Activated T-cell treated with anti-CD3 and anti-CD28 coated beads, Interleukin-2, amount 50 U/mL, for 4 hours (primary cell): Measurements from ENCODE around the gene FRK. TPM values are rescaled to one million over a fixed set of nuclear protein-coding genes. Genes with fewer than 3 reads are reported as not detected.
"Not testable (repeated sequence)": the region's sequence is repeated elsewhere in the genome, so short reads cannot be mapped to it uniquely, and the experiment has no call there.

Experiments
- ATAC-seq, 2 donors: fragments of 200-7000 bp; cut with Tn5 transposase; one replicate each; pipeline ENCODE4 v1.10.0; 2021
- DNase-seq: peaks from one replicate; pipeline ENCODE4 v3.0.0-alpha.2; 2020
- H3K27me3 Mint-ChIP-seq: one replicate; pipeline ENCODE4 v1.8.0; 2021; ENCODE audit warnings: low read depth, mixed read lengths
- H3K36me3 Mint-ChIP-seq: one replicate; pipeline ENCODE4 v1.8.0; 2022; ENCODE audit warnings: mixed read lengths; ENCODE audit not compliant: insufficient read depth
- H3K4me1 Mint-ChIP-seq: one replicate; pipeline ENCODE4 v1.8.0; 2021; ENCODE audit warnings: low read depth, mixed read lengths
- H3K4me3 Mint-ChIP-seq: one replicate; pipeline ENCODE4 v1.8.0; 2021; ENCODE audit warnings: mild to moderate bottlenecking, moderate library complexity, mixed read lengths
- H3K9me3 Mint-ChIP-seq: one replicate; pipeline ENCODE4 v1.8.0; 2021; ENCODE audit warnings: mixed read lengths
- total RNA-seq, 3 donors: library from RNA; stranded (reverse); gene quantifications; one replicate each; pipeline ENCODE4 v1.2.1, GENCODE V29; 2021

The FRK gene
- total RNA-seq, 3 donors from 2014 or later = 0.03 to 0.05 (median 0.03) TPM

- Mint-ChIP-seq H3K27me3 (peaks cover 2% of the 10 kb centered on the region), H3K9me3 (no peaks in the 10 kb centered on the region), H3K4me1 (no peaks in the 10 kb centered on the region), H3K4me3 (no peak overlapping the region), H3K36me3 (no peaks in the 10 kb centered on the region)
- ATAC-seq (no peak), DNase-seq (no peak)
Observed at GRCh38 chr6:115984809-115985208, 75.9 kb downstream of the FRK start.

DNA sequence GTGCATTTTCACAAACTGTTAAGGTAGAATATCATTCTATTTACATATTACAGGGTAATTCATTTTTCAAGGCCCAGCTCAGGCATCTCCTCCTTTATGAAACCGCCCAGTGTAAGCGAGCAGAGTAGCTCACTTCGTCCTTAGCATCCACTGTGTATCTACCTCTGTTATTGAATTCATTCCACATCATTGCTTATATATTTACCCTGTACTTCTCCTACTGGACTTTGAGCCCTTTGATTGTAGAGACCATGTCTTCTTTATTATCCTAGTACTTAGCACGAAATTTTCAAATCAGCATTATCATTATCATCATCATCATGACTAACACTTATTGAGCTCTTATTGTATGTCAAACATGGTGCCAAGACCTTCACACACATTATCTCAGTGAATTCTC lies 76.7 kb downstream of the FRK start:
- Mint-ChIP-seq H3K36me3 (no peaks in the 10 kb centered on the region), H3K9me3 (no peaks in the 10 kb centered on the region), H3K27me3 (no peaks in the 10 kb centered on the region), H3K4me3 (no peak overlapping the region), H3K4me1 (no peaks in the 10 kb centered on the region)
- ATAC-seq (no peak), DNase-seq (no peak)

DNA sequence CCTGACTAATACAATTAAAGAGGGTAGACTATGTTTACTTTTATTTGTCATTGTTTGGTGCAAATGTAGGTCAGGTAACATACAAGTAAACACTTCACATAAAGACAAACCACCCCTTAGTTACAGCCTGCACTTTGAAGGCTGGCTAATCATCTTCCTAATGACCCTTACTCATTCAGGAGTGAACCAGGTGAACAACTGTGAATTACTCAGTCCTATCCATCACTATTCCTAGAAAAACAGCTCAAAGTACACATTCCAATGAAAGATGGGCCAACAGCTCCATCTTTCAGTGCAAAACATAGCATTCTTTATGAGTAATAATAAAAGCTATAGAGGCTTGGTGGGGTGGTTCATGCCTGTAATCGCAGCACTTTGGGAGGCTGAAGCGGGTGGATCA lies 78.2 kb downstream of the FRK start:
- Mint-ChIP-seq H3K4me3 (no peak overlapping the region), H3K4me1 (no peaks in the 10 kb centered on the region), H3K9me3 (no peaks in the 10 kb centered on the region), H3K36me3 (no peaks in the 10 kb centered on the region), H3K27me3 (no peaks in the 10 kb centered on the region)
- ATAC-seq (no peak), DNase-seq (no peak)

GRCh38 chr6:115977220-115977619 lies 83.5 kb downstream of the FRK start:
- Mint-ChIP-seq H3K4me3 (no peak overlapping the region), H3K36me3 (no peaks in the 10 kb centered on the region), H3K9me3 (no peaks in the 10 kb centered on the region), H3K4me1 (no peaks in the 10 kb centered on the region), H3K27me3 (peaks cover 2% of the 10 kb centered on the region)
- ATAC-seq (no peak), DNase-seq (no peak)

GRCh38 chr6:115976321-115976870 lies 84.3 kb downstream of the FRK start:
- Mint-ChIP-seq H3K4me3 (no peak overlapping the region), H3K27me3 (peaks cover 2% of the 10 kb centered on the region), H3K36me3 (no peaks in the 10 kb centered on the region), H3K9me3 (no peaks in the 10 kb centered on the region), H3K4me1 (no peaks in the 10 kb centered on the region)
- ATAC-seq (no peak), DNase-seq (no peak)

DNA sequence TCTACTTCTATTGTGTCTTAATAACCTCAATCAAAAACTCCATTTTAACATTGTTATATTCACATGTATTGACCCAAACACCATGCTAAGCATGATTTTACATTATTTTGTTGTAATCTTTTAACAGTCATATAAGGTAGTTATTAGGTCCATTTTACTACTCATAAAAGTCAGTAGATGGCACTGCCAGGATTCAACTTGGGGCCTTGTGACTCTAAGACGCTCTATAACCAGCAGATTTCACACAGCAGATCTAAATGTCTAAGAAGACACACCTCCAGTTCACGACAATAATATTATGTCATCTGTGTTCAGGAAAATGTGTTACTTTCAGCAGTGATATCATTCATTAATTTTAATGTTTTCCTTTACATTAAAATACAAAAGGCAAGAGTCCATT lies 88.0 kb downstream of the FRK start:
- H3K9me3 Mint-ChIP-seq = no peaks in the 10 kb centered on the region
- no peak overlapping the region for H3K4me3 Mint-ChIP-seq
- ATAC-seq (no peak), DNase-seq (no peak)
- H3K4me1 Mint-ChIP-seq = no peaks in the 10 kb centered on the region
- peaks cover 2% of the 10 kb centered on the region for H3K27me3 Mint-ChIP-seq
- H3K36me3 Mint-ChIP-seq = no peaks in the 10 kb centered on the region

DNA sequence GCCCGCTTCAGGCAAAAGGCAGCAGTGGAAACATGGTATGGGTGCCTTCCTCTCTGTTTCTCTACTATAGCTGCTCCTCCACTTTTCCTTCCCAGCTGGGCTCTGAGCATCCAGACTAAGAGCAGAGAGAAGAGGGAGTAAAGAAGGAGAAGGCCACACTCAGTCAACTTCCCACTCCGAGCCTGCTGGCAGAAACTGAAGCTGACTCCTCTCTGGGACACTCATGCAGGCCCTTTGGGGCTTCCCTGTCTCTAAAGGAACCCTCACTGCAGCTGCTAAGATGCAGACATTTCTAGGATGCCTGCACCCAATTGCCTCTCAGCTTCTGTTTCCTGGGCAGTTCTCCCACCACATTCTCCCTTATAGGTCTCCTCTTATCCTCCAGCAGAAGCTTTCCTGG lies 88.9 kb downstream of the FRK start:
- no peak for ATAC-seq
- H3K9me3 Mint-ChIP-seq = no peaks in the 10 kb centered on the region
- no peak for DNase-seq
- no peaks in the 10 kb centered on the region for H3K4me1 Mint-ChIP-seq
- peaks cover 2% of the 10 kb centered on the region for H3K27me3 Mint-ChIP-seq
- no peaks in the 10 kb centered on the region for H3K36me3 Mint-ChIP-seq
- no peak overlapping the region for H3K4me3 Mint-ChIP-seq

DNA sequence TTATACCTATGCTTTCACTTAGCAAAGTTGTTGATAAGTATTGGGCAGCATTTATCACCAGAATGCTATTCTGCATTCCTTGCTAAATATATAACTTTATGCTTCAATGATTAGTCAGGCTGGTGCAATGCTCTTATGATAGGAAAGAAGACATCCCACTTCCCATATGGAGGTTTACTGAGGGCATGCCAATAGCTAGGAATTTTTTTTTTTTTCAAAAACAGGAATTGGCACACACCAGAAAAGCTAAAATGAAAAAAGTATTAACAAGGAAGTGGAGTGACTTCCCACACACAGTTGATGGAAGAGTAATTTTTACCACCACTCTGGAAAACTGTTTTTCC lies 90.8 kb downstream of the FRK start:
- Mint-ChIP-seq H3K9me3 (no peaks in the 10 kb centered on the region), H3K4me3 (no peak overlapping the region), H3K36me3 (no peaks in the 10 kb centered on the region), H3K4me1 (no peaks in the 10 kb centered on the region), H3K27me3 (peaks cover 2% of the 10 kb centered on the region)
- ATAC-seq (no peak), DNase-seq (no peak)

DNA sequence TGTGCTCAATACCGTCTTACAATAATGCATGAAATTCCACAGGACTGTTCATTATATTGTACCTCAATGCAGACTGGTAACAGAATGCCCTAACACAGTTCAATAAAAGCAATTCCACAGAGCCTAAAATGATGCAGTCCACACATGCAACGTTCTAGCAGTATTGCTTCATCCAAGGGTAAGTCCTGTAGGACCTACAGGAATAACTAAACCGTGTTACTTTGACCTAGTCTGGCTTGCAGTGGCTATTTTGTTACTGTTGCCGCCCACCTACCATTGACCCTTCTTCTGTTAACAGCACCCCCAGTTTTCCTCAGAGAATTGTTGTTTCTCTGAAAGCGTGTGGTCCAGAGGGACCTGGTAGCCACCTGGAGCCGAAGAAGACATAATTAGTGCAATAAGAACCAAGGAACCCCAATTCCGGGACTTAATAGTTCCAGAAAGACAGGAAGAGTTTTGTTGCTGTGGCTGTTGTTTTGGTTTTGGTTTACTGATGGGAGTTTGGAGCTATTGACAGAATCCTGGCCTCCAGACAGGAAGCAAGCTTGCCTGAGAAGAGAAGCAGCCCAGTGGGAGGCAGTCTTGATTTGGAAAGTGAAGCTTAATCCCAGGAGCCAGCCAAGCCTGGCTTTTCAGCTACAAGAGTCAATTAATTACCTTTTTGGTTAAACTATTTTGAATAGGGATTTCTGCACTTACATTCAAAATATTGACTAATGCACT lies 91.3 kb downstream of the FRK start:
- Mint-ChIP-seq H3K9me3 (no peaks in the 10 kb centered on the region), H3K36me3 (no peaks in the 10 kb centered on the region), H3K4me3 (no peak overlapping the region), H3K27me3 (peaks cover 2% of the 10 kb centered on the region), H3K4me1 (no peaks in the 10 kb centered on the region)
- DNase-seq = no peak
- ATAC-seq = no peak

- H3K36me3 Mint-ChIP-seq, H3K27me3 Mint-ChIP-seq, H3K9me3 Mint-ChIP-seq, DNase-seq, H3K4me3 Mint-ChIP-seq, ATAC-seq, H3K4me1 Mint-ChIP-seq: not testable (repeated sequence)
Observed at GRCh38 chr6:115960286-115960685, 100.4 kb downstream of the FRK start.

- no peaks in the 10 kb centered on the region for H3K27me3 Mint-ChIP-seq
Observed at GRCh38 chr6:115958958-115959357, 101.7 kb downstream of the FRK start.

DNA sequence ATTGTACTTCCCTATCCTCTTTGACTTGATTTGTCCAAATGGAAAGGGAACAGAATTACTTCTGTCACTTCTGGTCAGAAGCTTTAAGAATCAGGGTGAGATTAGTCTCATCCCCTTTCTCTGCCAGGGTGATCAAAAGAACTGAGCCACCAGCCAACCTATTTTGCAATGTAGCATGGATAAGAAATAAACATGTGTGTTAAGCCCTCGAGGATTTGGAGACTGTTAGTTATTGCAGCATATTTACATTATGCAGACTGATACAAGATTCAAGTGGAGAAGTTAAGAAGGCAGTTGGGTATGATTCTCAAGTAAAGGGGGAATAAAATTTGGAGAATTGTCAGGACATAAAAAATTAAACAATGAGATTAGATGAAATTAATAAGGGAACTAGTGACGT lies 106.0 kb downstream of the FRK start:
- no peak overlapping the region for H3K4me3 Mint-ChIP-seq
- DNase-seq = no peak
- ATAC-seq = no peak
- H3K4me1 Mint-ChIP-seq = no peaks in the 10 kb centered on the region
- H3K9me3 Mint-ChIP-seq = no peaks in the 10 kb centered on the region
- no peaks in the 10 kb centered on the region for H3K27me3 Mint-ChIP-seq
- H3K36me3 Mint-ChIP-seq = no peaks in the 10 kb centered on the region

More at GRCh38 chr6:115958958-115959357, 101.7 kb downstream of the FRK start:
- no peaks in the 10 kb centered on the region for H3K4me1 Mint-ChIP-seq
- H3K9me3 Mint-ChIP-seq = no peaks in the 10 kb centered on the region
- DNase-seq (no peak), ATAC-seq (no peak)
- no peaks in the 10 kb centered on the region for H3K36me3 Mint-ChIP-seq
- no peak overlapping the region for H3K4me3 Mint-ChIP-seq

DNA sequence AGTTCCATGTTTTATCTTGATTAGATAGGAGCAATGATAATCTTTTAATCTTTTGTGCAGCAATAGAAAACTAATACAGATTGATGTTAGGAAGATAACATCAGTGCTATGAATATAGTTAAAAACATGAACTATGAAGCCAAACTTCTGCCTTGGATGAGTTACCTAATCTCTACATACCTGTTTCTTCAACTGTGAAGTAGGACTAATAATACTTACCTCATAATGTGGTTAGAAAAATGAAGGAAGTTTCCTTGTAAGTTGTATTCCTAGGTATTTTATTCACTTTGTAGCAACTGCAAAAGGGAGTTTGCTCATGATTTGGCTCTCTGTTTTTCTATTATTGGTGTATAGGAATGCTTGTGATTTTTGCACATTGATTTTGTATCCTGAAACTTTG lies 111.9 kb downstream of the FRK start:
- H3K36me3 Mint-ChIP-seq = no peaks in the 10 kb centered on the region
- no peak for DNase-seq
- H3K27me3 Mint-ChIP-seq = no peaks in the 10 kb centered on the region
- ATAC-seq = no peak
- peaks cover 6% of the 10 kb centered on the region for H3K9me3 Mint-ChIP-seq
- no peaks in the 10 kb centered on the region for H3K4me1 Mint-ChIP-seq
- no peak overlapping the region for H3K4me3 Mint-ChIP-seq

DNA sequence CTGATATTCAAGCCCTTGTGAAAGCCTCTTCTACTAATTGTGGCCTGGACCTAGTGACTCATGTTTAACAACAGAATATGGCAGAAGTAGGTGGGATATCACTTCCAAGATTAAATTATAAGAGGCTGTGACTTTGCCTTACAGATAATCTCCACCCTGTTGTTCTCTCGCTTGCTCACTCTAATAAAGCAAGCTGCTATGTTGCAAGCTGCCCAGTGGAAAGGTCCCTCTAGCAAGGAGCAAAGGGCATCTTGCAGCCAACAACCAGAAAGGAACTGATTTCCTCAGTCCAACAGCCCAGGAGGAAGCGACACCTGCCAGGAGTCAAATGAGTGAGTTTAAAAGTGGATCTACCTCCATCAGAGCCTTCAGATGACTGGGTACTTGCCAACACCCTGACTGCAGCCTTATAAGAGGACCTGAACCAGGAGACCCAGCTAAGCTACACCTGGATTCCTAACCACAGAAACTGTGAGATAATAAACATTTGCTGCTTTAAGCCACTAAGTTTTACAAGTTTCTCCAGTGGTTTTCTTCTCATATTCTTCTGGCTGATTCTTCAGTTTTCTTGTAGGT lies 112.6 kb downstream of the FRK start:
- H3K4me3 Mint-ChIP-seq = no peak overlapping the region
- H3K4me1 Mint-ChIP-seq = no peaks in the 10 kb centered on the region
- H3K27me3 Mint-ChIP-seq = no peaks in the 10 kb centered on the region
- H3K9me3 Mint-ChIP-seq = peaks cover 6% of the 10 kb centered on the region
- no peaks in the 10 kb centered on the region for H3K36me3 Mint-ChIP-seq
- ATAC-seq (no peak), DNase-seq (no peak)

DNA sequence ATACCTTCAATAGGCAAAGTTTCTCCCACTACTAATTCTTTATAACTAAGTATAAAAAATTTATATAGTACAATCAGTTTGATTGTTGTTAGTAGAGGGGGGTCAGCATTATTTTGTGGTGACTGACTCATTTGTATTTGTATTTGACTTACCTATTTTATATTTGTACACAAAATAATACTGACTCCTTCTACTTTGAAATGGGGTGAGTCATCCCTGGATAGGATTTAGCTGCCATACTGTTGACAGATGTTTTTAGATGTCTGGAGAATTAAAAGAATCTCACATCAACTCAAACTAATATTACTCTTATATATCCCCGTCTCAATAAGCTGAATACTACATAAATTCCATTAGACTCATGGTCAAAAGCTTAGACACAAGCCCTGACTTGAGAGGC lies 114.9 kb downstream of the FRK start:
- no peak for ATAC-seq
- no peak overlapping the region for H3K4me3 Mint-ChIP-seq
- no peaks in the 10 kb centered on the region for H3K4me1 Mint-ChIP-seq
- peaks cover 9% of the 10 kb centered on the region for H3K9me3 Mint-ChIP-seq
- no peak for DNase-seq
- H3K36me3 Mint-ChIP-seq = no peaks in the 10 kb centered on the region
- H3K27me3 Mint-ChIP-seq = no peaks in the 10 kb centered on the region
